ENCODE results near the gene SPPL2A.
"Not testable (repeated sequence)": the region's sequence is repeated elsewhere in the genome, so short reads cannot be mapped to it uniquely, and the experiment has no call there.

SPPL2A gene, protein sequence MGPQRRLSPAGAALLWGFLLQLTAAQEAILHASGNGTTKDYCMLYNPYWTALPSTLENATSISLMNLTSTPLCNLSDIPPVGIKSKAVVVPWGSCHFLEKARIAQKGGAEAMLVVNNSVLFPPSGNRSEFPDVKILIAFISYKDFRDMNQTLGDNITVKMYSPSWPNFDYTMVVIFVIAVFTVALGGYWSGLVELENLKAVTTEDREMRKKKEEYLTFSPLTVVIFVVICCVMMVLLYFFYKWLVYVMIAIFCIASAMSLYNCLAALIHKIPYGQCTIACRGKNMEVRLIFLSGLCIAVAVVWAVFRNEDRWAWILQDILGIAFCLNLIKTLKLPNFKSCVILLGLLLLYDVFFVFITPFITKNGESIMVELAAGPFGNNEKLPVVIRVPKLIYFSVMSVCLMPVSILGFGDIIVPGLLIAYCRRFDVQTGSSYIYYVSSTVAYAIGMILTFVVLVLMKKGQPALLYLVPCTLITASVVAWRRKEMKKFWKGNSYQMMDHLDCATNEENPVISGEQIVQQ

DNA sequence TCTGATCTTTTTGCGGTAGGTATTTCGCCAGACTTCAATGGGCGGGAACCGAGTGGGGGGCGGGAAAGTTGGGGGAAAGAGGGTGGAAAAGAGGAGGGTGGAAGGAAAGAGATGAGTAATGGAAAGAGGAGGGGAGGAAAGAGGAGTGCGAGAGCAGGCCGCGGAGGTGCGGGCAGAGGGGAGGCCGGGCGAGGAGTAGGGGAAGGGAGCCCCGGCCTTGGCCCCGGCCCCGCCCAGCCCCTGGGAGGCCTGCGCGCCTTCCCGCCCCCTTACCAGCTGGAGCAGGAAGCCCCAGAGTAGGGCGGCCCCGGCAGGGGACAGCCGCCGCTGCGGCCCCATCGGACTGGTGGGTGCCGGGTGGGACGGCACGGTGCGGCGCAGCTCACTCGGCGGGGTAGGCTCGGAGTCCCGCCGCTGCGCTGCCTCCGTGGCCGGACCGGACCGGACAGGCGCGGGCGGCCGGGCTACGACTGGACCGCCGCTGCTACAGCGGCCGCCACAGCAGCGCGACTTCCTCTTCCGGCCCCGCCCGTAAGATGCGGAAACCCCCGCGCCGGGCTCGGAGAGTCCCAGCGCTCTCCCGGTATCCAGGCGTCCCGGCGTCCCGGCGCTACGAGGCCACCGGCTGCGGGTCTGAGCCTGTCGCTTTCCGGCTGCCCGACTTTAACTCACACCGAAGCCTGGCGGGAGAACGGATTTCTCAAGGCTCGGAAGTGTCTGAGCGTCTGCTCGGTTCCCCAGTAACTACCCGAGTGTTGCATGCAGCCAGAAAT is at the start of gene SPPL2A:
Gene SPPL2A, minus strand, starts transcription at position 512 of the 773 bp plus-strand sequence. Its CDS starts 173 bp downstream, at position 339.
- DNase-seq (ENCODE audit: low read depth in 2 of 2) = peak; percentile 73 to 88

DNA sequence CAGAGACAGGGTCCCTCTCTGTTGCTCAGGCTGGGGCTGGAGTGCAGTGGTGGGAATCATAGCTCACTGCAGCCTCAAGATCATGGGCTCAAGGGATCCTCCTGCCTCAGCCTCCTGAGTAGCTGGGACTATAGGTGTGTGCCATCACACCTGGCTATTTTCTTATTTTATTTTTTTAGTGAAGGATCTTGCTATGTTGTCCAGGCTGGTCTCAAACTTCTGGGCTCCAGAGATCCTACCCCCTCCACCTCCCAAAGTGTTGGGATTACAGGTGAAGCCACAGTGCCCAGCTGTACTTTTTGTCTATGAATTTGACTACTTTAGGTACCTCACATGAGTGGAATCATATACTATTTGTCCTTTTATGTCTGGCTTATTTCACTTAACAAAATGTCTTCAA is 49.1 kb upstream of the SPPL2A start:
- no peak for DNase-seq (ENCODE audit: low read depth in 2 of 2)

DNA sequence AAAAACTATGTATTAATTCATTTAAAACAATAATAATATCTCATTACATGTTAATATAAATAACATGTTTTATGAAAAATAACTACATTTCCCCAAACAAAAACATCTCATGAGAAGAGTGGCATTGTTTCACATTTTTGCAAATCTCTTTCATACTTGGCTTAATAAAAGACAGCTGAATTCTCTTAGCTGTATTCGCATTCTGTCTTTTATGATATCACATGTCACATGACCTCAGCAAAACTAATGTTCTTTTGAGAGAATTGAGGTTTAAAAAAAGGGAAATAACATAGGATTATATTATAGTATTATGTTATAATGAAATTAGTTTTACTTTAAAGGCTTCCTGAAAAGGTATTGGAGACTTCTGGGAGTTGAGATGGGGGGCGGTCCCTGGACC is 48.4 kb upstream of the SPPL2A start:
- no peak for DNase-seq (ENCODE audit: low read depth in 2 of 2)

DNA sequence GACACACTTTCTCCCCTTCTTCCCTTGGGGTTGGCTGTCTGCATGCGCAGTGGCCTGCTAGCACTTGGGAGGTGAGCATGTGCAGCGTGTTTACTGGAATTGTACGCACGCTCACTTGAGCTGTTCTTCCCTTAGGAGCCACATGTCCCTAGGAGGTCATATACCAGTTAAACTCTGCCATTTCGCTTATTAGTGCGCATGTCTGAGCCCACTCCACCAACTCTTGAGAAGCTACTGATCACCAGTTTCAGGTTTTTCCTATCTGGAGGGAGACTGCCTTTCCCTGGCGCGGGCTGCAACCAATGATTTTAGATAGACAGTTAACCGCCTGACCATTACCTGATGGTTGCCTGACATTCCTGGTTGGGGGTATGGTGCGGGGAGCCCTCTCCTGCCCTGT is 47.6 kb upstream of the SPPL2A start:
- no peak for DNase-seq (ENCODE audit: low read depth in 2 of 2)

DNA sequence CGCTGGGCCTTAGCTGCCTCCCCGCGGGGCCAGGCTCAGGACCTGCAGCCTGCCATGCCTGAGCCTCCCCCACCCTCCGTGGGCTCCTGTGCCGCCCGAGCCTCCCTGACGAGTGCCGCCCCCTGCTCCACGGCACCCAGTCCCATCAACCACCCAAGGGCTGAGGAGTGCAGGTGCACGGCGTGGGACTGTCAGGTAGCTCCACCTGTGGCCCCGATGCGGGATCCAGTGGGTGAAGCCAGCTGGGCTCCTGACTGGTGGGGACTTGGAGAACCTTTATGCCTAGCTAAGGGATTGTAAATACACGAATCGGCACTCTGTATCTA is 46.6 kb upstream of the SPPL2A start:
- not testable (repeated sequence) for DNase-seq (ENCODE audit: low read depth in 2 of 2)

DNA sequence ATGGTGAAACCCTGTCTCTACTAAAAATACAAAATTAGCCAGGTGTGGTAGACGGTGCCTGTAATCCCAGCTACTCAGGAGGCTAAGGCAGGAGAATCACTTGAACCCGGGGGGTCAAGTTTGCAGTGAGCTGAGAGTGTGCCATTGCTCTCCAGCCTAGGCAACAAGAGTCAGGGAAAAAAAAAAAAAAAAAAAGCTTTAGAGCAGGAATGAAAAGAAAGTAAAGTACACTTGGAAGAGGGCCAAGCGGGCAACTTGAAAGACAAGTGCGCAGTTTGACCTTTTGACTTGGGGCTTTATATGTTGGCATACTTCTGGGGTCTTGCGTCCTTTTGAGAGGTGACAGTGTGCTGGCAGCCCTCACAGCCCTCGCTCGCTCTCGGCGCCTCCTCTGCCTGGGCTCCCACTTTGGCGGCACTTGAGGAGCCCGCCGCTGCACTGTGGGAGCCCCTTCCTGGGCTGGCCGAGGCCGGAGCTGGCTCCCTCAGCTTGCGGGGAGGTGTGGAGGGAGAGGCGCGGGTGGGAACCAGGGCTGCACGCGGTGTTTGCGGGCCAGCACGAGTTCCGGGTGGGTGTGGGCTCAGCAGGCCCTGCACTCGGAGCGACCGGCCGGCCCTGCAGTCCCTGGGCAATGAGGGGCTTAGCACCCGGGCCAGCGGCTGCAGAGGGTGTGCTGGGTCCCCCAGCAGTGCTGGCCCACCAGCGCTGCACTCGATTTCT is 46.1 kb upstream of the SPPL2A start:
- DNase-seq (ENCODE audit: low read depth in 2 of 2) = not testable (repeated sequence)

DNA sequence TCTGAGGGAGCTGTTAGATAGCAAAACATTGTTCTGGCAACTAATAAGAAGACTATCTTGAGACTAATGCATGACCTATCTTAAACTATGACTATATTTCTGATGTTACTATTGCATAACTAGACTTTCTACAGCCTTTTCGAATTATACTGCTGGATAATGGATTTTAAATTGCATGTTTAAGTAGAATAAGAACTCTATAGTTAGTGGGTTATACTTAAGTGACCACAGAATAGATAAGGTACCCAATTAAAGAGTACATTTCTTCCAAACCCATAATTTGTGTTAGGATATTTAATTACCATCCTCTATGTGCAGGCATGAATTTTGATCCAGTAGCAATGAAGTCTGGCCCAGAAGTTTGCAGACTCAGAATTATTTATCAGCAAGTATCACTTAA is 44.6 kb upstream of the SPPL2A start:
- DNase-seq (ENCODE audit: low read depth in 2 of 2) = no peak

DNA sequence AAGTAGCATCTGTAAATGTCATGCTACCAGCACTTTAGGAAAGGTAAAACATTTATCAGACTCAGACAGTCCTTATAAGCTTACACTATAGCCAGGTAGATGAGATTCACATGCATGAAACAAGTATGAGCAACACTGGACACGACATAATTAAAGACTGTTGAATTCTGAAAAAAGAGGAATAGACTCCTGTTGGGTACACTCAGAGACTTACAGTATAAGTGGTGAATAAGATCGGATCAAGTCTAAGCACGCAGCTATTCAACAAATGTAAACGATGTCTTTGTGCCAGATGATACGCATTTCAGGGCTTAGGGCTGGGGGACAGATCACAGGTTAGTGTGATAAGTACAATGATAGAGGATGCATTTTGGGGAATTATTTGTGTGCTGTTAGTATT is 43.2 kb upstream of the SPPL2A start:
- no peak for DNase-seq (ENCODE audit: low read depth in 2 of 2)

DNA sequence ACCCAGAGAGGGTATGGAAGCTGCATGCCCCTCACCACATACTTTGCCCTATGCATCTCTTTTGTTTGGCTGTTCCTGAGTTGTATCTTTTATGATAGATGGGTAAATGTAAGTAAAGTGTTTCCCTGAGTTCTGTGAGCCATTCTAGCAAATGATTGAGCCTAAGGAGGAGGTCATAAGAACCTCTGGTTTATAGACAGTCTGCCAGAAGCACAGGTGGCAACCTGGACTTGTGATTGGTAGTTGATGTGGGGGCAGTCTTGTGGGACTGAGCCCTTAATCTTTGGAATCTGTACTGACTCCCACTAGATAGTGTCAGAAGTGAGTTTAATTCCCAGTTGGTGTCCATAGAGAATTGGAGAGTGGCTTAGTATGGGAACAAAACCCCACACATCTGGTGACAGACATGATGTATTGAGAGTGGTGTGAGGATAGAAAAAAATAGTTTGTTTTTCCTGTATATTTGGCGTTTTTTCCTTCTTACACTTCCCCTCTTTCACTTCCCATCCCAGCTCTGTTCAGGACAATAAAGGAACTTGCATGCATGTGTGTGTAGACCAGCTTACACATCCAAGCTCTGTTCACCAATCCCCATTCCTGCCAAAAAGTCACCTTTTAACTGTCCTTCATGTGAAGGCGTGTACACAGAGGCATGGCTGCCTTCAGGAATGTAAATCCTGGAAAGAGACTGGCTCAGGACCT is 38.1 kb upstream of the SPPL2A start:
- DNase-seq (ENCODE audit: low read depth in 2 of 2) = no peak

DNA sequence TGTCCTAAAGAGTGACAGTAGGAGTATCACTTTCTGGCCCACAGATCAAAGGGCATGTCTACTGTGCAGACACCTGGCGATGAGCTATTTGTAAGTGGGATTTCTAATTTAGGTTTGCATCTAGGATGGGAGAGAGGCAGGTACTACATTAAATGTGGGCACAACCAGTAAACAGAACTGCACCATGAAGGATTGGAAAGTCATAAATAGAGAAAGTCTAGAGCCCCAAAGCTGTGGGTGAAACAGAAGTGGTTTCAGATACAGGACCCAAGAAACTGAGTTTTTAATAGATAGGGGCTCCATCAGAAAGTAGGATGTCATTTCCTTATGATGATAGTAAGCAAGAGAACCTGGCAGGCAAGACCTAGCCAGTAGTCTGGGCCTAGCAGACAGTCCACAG is 35.2 kb upstream of the SPPL2A start:
- DNase-seq (ENCODE audit: low read depth in 2 of 2) = no peak

DNA sequence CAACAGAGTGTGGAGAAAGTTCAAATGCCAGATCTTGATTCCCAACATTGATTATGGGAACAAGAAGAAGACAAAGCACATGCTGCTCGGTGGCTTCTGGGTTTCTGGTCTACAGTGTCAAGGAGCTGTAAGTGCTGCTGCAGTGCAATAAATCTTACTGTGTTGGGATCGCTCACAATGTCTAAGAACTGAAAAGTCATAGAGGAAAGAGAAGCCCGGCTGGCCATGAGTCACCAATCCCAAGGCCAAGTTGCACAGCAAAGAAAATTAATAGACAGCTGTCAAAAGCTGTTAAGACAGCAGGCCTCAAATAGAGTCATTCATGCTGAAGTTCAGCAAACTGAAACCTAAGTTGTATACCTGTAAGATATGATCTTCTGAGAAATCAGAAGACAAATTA is 33.2 kb upstream of the SPPL2A start:
- DNase-seq (ENCODE audit: low read depth in 2 of 2) = no peak

DNA sequence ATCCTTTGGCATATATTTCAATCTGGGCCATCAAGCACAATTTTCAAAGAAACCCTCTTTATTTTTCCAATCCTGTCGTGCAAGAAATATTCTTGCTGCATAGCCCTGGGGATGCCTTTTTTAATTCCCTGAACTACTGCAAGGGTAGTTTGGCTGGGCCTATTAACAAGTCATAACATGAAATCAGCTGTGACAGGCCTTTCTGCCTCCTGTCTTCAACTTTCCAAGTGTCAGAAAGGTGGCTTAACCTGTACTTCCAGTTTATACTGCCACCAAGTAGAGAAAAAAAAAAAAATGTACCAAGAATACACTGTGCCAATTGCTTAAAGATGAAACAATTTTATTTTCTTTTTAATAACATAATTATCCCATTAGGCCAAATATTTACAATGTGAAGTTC is 32.4 kb upstream of the SPPL2A start:
- no peak for DNase-seq (ENCODE audit: low read depth in 2 of 2)

DNA sequence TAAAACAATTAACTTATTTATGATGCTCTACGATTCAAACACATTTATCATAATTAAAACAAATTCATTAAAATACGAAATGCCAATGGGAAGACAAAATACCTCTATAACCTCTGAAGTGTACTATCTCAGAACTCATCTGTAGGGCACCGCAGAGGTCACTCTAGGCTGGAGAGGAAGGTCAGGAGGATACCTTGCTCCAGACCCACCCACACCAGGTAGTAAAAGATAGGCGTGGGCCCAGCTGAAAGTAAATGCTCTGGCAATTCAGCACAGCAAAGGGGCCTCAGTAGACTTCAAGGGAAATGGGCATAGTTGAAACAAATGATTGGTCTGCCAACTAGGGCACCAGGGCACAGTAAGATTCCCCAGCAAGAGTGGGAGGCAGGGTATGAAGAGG is 26.0 kb upstream of the SPPL2A start:
- no peak for DNase-seq (ENCODE audit: low read depth in 2 of 2)

DNA sequence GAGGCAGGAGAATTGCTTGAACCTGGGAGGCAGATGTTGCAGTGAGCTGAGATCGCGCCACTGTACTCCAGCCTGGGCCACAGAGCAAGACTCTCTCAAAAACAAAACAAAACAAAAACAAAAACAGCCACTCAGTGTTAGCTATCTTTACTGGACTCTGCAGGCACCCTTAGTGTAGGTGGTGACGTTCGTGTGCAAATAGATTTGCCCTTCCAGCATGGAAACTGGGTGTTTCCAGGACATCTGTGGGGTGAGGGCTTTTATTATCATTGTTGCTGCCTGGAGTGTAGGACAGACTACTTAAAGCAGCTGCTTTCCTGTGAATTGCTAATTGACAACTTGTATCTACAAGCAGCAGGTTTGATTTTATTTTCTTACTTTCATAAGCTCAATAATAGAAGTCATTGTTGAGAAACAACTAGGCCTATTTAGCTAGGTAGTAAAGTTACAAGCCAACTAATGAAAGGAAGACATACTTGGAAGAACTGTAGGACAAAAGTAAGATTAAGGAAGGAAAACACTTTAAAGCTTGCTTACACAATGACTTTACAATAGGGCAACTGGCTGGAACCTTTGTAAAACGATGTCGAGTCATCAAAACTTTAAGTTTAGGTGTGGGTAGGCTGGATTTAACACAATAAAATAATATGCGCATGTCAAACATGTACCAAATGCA is 25.4 kb upstream of the SPPL2A start:
- DNase-seq (ENCODE audit: low read depth in 2 of 2) = no peak

DNA sequence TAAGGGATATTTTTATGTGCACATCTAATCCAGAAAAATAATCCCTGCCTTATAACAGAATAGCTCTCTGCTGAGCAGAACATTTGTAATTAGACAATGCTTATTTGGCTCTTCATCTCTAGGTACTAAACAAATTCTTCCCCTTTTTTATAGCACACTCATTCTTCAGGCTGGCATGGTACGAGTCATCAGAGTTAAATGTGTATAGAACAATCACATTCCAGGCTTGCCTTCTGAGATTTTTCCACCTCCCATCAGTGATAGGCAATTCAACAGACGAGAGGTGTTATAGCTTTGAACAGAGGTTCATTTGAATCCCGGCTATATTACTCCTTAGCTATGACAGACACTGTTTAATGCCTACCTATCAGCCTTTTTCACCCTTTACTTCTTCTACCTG is 21.4 kb upstream of the SPPL2A start:
- no peak for DNase-seq (ENCODE audit: low read depth in 2 of 2)

DNA sequence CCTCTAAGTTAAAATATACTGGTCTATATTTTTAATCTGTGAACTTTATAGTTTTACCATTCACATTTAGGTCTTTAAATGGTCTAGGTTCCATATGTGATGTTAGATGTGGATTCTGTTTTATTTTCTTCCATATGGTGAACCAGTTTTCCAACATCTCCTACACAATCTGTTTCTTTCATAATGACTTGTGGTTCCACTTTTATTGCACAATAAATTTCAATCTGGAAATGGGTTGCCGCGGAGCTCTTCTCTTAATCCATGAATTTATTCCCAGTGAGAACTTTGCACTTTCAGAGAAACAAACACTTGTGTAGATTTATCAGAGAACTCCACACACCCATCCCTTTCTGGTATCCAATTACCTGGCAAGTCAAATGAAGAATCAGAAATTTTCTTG is 20.9 kb upstream of the SPPL2A start:
- DNase-seq (ENCODE audit: low read depth in 2 of 2) = no peak

DNA sequence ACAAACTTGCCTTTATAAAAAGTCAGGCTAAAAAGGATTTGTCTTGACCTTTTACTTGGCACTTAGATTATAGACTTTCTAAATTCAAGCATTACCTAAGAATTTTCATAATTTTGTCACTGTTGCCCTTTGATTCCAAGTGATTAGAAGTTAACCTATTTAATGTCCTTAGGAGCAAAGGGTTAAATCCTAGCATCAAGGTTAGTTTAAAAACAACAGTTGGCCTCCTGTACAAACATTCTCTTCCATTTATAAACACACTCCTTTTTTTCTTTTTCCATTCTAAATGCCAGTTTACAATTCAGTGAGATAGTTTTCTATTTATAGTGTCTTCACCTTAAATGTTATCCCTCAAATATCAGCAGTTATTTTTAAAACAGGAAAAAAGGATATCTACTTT is 18.4 kb upstream of the SPPL2A start:
- no peak for DNase-seq (ENCODE audit: low read depth in 2 of 2)

DNA sequence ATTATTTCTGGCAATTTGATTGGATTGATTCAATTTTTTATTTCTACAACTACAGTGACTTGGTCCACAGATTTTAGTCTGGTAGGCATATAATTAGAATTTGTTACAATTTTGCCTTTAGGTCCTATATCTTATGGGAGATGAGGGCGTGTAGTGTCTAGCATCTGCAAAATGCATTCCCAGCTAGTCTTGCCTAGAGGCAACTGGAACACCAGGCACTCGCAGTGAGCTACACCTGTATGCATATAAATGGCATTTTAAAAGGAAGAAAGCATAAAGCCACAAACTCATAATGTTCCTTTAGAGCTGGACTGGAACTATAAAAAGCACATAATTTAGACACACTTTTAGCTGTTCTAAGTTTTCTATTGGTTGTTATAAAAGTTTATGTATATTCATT is 17.9 kb upstream of the SPPL2A start:
- DNase-seq (ENCODE audit: low read depth in 2 of 2) = no peak

DNA sequence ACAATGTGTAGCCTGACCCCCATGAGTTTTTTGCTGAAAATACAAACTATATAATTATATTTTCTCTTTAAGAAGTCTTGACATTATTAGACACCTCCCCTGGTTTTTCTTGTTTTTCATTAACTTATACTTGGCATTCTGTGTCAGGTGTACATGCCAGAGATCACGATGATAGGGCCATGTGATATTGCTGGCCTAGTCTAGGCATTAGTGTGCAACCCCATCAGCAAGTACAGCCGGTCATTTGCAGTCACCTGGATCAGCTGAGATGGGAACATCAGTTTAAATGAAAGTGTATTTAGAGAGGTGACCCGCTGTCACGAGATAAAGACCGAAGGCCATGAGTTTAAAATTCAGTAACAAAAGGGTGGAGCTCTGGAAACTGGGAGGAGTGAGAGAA is 12.6 kb upstream of the SPPL2A start:
- DNase-seq (ENCODE audit: low read depth in 2 of 2) = no peak

DNA sequence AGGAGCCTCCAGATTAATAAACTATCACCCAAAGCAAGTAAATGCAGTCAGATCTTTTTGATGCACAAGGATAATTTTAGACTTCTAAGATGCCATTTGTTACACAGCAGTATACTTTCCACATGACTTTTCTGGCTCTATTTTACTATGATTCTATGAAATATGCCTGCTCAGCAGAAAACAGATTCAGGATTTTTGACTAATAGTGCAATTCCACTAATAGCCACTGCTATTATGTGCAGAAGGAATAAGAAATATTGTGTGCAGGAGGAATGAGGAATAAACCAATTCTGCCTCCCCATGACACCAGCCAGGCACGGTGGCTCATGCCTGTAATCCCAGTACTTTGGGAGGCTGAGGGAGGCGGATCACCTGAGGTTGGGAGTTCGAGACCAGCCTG is 11.5 kb upstream of the SPPL2A start:
- DNase-seq (ENCODE audit: low read depth in 2 of 2) = no peak

DNA sequence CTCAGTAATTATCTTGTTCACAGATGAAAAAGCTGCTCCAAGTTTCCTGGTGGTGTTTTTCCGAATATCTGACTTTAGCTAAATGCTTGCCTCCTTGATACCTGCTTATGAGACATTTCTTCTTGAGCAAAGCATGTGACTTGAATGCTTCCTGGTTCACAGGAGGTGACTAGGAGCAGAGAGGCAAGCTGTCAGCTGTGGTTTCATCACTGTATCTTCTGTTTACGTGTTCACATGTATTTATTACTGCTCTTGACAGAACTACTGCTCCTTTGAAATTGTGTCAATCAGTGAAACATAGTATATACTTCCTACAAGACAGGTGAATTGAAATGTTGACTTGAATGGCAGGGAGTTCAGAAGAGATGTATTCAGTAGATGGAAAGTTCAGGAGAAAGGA is 8.9 kb upstream of the SPPL2A start:
- DNase-seq (ENCODE audit: low read depth in 2 of 2) = no peak

Data from stimulated activated CD8-positive, alpha-beta memory T cell treated with anti-CD3 and anti-CD28 coated beads, Interleukin-7, amount 100 ng/mL, for 4 hours (primary cell).